NCI-H460 (cell line): ENCODE results near the gene PRC1. TPM values are rescaled to one million over a fixed set of nuclear protein-coding genes. Genes with fewer than 3 reads are reported as not detected.

Source experiments
- small RNA-seq, 2 experiments: library from RNA; depleted of rRNA; stranded (forward); fragments of <200 nt; gene quantifications; one replicate each; pipeline ENCODE3, GENCODE V24; 2014
- total RNA-seq: library from RNA; depleted of rRNA; stranded (reverse); fragments of >200 nt; shearing (Covaris generic); gene quantifications from 2 replicates; pipeline ENCODE4 v1.2.3, GENCODE V29; 2014; rRNA removed

Gene PRC1
- total RNA-seq, 1 experiment from 2014 or later, result 185 TPM

Small RNA genes within 50 kb of the gene (small RNA-seq; reads per million reads assigned to genes)
- gene RF00019, result 0 reads per million in 2 experiments

Other genes with a start within 250 kb of the PRC1 start
- gene FURIN, start 125.9 kb downstream of the PRC1 start, total RNA-seq, result 29.0 and 37.7 TPM in 2 replicates
- gene FES, start 110.0 kb downstream of the PRC1 start, total RNA-seq, result 0.59 TPM in 1 of 2 replicates, not detected in the other
- gene MAN2A2, start 91.2 kb downstream of the PRC1 start, total RNA-seq, result 15.7 and 19.9 TPM in 2 replicates
- 19.7 and 21.1 TPM in 2 replicates for gene HDDC3, start 62.0 kb downstream of the PRC1 start, total RNA-seq
- 30.3 and 31.5 TPM in 2 replicates for gene UNC45A, start 59.2 kb downstream of the PRC1 start, total RNA-seq
- gene RCCD1, start 39.7 kb downstream of the PRC1 start, total RNA-seq, result 24.1 TPM in 2 replicates
- 9.8 and 10.4 TPM in 2 replicates for gene VPS33B, start 28.1 kb upstream of the PRC1 start, total RNA-seq
- 0.03 and 0.05 TPM in 2 replicates for gene SV2B, start 105.7 kb upstream of the PRC1 start, total RNA-seq